ENCODE measurements around the gene CPLX1.
"Not testable (repeated sequence)": the region's sequence is repeated elsewhere in the genome, so short reads cannot be mapped to it uniquely, and the experiment has no call there.

The CPLX1 gene

DNA sequence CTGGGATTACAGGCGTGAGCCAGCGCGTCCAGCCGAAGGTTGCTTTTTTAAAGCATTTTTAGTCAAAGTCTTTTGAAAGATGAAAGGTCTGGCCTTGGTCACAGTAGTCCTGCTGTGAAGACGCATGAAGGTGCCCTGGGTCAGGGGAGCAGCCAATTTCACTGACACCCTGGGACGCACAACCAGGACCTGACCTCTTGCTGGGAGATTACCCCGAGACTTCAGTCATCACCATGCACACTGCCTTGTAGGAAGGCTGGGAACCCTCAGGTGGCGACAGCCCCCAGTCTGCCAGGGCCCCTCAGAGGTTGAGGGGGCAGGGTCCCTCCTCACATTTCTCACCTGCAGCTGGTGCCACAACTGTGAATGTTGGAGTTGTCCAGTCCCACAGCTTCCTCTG is 53.2 kb downstream of the CPLX1 start:
- no peak for DNase-seq

DNA sequence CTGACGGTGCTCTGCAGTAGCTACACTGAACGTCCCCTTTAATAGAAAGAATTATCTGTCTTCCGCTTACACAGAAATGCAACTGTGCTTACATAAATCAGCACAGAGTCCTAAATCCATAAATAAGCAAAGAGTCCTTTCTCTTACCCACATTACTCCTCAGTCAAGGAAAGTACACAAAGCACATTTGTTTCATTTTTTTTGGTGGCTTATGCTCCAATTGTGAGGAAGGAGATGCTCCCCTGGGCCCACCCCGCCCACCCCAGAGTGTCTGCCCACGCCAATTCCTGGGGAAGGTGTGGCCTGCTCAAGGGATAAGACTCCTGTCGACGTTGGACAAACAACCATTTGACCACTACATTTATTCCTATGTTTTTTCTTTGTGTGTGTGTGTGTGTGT is 53.8 kb downstream of the CPLX1 start:
- no peak for DNase-seq

DNA sequence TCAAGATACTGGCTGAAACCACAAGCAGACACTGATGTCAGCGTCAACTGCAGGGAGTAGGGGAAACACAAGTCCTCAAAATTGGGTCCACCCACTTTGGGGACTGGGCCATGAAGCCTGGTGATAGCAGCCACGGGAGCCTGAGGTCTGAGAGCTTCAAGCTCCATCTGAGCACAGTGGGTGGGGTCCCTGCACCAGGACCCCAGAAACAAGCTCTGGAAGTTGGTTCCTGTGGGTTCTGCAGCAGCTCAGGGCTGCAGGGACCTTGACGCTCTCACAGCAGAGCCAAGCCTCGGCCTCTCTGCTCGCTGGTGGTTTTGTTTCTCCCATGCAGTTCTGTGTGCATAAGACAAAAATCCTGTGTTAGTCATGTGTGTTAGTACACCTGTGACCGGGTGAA is 54.5 kb downstream of the CPLX1 start:
- DNase-seq, result no peak

DNA sequence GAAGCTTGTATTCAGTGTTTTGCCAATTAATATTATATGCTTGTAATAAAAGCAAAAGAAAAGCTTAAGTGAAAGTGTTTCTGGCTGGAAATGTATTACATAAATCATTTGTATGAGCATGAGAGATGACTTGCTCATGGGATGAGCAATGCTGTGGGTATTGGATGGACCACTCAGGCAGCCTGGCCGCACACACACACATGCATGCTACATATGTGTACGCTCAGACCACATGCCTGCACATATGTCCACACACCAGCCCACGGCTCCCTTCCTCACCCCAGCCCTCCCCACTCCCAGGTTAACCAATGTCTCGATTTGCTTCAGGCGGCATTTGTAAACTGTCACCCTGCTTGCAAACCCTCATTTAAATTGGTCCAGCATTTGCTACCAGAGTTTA is 55.9 kb downstream of the CPLX1 start:
- no peak for DNase-seq

DNA sequence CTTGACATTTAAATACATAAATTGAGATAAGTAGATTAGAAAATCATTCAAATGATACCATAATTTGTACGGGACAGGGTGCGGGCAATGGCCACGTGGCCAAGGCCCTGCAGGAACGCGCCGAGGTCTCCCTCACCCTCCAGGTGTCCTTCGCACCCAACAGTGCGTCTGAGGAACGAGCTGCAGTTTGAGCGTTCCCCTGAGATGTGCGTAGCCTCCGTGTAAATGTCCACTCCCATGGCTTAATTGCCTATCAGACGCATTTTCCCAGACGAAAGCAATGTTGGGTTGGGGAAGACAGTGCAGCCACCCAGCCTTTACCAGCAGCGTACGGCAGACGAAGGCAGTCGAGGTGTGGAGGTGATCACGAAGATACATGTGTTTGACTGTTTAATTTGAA is 56.4 kb downstream of the CPLX1 start:
- DNase-seq, result no peak

DNA sequence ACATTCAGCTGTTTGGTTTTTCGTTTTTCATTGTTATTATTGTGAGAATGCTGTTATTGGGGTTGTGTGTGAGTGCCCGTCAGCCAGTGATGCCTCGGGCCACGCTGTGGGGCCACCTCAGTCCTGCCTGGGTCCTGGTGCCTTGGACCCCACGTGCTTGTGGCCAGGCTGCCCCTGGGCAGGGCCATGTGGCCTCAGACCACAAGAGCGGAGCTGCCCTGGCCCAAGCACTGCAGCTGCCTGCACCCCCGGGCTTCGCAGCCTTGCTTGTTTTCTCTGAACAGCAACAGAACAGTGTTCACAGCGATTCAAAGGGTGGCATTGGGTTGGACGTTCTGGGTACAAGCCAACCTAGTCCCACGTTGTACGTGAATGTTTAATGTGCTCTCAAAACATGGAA is 56.9 kb downstream of the CPLX1 start:
- no peak for DNase-seq

DNA sequence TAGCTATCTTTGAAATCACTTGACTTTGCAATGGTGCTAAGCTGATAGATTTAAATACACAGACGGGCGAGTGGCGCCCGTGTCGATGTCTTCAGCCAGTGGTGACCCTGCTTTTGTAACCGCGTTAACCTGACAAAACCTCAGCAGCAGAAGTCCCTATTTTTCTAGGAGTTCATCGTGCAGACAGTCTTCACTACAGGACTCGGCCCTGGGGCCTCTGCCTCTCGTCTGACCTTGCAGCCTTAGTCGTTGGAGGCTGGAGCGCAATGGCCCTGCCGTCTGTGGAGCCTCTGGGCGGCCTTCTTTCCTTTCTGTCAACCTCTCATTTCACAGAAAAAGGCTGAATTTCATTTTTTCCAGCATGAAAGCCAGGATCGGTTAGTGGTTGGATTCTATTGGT is 57.9 kb downstream of the CPLX1 start:
- DNase-seq, result no peak

DNA sequence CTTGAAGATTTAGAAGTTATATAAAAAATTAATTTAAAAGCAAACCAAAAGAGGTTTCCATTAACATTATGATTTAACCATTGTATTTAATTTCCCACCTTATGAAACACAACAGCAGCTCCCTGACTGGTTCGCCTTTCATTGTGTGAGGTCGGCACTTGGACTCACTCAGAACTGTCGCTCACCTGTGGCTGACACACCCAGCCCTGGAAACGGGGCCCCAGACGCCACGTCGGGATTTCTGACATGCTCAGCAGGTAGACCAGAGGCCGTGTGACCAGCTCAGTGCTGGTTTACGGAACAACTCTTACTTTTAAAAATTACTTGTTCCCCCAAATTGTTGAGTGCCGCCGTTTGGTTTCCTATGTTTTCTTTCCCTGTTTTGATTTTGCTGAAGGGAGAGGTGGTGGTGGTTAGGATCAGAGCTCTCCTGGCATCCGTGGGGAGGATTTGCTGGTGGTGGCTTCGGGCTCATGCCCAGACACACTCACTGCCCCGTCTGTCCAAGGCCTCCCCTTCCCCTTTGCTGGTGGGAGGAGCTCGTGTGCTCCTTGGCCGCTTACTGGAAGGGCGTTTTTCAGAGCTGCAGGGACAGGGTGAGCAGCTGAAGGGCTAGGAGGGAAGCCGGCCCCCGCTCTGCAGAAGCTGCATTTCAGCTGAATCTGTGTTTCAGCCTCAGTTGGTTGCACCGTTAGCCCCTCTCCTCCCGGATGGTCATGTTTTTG is 59.2 kb downstream of the CPLX1 start:
- no peak for DNase-seq

DNA sequence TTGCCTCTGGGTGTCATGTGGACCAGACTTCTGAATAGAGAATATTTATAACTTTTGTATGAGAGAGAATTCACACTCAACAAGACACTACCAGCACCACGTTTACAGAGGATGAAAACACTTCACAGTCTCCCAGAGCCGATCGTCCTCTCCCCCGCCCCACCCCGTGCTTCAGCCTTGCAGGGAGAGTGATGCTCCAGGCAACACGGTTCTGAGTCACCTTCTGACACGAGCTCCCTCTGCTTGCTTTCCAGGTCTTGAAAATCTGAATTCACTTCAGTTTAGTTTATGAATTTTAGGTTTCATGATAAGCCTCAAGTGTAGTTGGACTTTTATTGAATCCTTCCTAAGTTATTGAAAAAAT is 59.8 kb downstream of the CPLX1 start:
- no peak for DNase-seq

DNA sequence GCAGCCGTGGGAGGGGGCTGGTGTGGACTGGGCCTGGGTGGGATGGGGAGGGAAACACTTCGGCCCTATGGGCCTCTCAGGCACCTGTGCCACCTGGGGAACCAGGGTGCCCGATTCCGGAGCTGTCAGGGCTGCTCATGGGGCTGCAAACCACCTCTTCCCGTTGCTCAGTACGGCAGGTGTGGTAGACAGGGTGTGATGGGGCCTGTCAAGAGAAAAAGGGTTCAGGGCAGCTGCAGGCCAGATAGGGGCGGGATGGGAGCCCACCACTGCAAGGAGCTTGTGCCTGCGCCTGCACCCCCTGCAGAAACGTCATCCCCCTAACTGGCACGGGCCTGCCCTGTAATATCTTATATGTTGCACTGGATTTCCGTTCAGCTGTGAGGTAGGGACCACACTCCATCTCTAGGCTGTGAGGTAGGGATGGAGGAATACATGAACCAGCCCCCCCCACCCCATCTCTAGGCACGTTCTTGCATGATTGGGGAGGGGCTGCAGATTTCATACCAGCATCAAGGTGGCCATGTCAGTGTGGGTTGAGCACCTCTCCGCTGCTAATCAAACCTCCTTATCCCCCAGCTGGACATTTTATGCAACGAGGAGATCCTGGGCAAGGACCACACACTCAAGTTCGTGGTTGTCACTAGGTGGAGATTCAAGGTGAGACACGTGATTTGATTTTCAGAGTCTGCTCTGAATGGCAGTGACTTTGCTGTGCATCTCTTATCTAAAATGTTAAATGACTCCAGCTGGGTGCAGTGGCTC is 61.3 kb downstream of the CPLX1 start:
- DNase-seq, result no peak

DNA sequence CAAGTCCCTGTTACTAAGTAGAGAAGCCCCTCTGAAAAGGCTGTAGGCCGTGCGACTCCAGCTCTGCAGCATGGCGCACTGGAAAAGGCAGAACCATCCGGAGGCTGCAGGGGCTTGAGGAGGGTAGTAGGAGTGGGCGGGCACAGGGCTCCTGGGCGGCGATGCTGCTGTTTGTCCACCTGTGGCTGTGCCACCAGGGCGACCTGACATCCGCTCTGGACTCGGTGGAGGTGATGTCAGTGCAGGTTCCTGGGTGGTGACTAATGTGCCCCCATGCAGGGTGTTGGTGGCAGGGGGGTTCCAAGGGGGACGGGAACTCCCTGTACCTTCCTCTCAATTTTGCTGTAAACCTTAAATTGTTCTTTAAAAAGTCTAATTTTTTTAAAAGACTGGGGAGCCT is 62.0 kb downstream of the CPLX1 start:
- DNase-seq, result no peak

DNA sequence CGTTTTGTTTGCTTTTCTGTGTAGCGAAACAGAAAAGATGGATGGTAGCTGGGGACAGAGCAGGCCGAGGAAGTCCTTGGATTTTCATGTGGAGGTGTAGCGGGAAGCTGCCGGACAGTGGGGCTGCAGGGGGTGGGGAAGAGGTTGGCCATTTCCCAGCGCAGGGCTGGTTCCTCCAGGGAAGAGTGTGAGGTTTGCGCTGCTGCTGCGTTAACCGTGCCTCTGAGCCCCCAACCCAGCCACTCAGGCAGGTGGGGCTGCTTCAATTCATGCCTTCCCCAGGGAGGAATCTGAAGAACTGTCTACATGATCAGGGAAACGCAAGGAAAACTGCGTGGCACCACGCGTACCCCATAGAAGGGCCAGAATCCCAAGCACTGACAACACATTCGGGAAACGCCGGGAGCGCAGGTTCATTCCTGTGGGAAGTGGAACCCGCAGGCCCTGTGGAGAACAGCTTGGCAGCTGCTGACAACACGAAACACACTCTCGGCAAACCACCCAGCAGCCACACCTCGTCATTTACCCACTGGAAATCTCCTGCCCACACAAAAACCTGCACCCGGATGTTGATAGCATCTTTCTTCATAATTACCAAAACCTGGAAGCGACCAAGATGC is 62.6 kb downstream of the CPLX1 start:
- no peak for DNase-seq

DNA sequence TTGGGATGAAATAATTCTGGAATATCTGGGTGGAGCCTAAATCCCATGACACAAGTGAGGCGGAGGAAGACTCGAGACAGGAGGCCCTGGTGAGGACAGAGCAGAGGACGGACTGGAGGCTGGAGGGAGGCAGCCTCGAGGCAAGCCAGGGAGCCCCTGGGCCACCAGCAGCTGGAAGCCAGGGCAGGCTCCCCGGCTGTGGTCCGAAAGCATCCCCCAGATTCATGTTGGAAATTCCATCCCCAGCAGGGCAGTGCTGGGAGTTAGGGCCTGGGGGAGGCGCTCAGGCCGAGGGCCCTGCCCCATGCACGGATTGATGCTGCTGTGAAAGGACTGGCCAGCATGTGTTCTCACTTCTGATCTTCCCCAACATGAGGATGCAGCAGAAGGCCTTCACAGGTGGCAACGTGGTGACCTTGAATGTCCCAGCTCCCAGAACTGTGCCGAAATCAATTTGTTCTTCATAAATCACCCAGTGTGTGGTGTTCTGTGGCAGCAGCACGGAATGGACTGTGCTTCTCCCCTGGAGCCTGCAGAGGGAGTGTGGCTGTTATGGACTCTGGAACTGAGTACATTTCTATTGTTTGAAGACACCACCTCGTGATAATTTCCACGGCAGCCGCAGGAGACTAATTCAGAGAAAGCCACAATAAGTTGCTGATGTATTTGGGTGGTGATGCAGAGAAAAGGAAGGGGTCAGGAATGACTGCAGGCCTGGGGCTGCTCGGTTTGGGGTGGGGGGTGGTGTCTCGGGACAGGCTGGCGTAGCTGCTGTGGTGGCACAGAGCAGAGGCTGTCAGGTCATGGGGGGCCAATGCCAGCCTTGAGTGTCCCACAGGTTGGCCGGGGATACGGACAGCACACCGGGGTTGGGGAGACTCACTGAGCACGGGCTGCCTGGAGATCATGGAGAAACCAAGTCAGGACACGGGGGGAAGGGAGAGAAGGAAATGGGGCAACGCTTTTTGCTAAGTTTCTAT is 63.4 kb downstream of the CPLX1 start:
- no peak for DNase-seq

DNA sequence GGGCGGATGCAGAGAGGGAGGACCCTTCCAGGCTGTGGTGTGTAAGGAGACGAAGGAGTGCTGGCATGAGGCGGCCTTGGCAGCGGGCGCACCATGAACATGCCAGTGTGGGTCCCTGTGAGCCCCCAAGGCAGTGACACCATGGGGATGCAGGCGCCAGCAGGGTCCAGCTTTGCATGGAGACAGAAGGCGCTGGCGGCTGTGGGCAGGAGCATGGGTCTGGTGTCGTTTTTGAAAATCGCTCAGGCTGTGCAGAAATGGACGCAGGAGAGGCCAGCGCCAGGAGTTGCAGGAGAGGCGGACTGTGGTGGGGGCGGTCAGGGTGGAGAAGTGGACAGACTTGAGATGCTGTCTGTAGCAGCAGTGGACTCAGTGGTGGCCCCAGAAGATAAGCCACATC is 64.2 kb downstream of the CPLX1 start:
- no peak for DNase-seq

DNA sequence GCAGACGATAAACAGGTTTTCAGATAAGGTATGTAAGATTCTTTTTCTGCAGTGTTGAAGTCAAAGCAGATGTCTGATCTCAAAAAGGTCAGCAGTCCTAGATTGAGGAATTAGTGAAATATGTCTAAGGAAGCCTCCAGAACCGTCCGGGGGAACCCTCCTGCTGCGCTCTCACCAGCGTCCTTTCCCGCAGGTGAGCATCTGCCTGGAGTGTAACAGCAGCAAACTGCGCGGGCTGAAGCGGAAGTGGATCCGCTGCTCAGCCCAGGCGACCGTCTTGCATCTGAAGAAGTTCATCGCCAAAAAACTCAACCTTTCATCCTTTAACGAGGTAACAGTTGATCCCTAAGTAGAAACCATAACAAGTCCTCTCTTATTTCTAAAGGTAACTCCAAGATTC is 64.8 kb downstream of the CPLX1 start:
- DNase-seq, result no peak

DNA sequence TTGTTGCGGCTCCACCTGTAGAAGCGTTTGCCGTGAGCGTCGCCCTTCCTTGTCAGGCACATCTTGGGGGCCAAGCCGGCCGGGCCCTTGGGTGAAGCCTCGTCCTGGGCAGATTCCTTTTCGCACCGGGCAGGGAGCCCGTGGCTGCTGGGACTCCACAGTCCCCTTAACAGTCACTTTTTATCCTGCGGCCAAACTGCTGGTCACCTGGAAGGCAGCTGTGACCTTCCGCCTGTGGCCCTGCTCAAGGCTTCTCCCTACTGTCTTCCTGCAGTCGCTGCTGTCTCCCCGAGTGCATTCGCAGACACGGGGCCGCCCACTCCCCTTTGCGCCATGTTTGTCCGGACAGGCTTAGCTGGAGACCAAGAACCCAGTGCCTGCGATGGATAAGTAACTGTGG is 65.3 kb downstream of the CPLX1 start:
- DNase-seq, result no peak

DNA sequence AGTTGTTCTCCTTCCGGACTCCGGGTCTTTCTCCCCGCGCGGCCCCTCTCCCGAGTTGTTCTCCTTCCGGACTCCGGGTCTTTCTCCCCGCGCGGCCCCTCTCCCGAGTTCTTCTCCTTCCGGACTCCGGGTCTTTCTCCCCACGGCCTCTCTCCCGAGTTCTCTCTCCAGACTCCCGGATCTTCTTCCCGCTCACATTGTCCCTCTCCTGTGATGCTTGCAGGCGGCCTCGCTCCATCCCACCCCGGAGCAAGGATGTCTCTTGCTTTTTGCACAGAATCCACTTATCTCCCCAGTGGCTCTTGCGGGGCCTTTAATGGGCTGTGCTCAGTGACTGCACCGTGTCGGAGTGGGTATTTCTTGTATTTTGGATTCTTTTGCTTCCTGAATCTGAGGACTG is 66.1 kb downstream of the CPLX1 start:
- not testable (repeated sequence) for DNase-seq

DNA sequence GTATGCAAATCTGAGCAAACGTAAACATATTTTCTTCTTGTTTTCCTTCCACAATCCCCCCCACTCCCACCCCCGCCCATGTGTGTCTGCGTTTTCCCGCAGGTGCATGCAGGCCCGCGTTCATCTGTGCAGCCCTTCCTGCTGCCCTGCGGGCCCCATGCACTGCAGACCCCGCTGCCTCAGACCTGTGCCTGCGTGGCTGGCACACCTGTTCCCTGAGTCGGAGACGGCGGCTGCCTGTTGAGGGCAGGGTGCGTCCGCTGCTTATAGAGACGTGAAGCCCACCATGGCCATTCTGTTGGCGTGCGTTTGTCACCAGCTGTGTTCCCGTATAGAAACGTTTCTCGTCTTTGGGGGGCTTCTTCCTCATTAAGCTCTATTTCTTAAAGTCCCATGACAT is 68.8 kb downstream of the CPLX1 start:
- DNase-seq, result no peak

DNA sequence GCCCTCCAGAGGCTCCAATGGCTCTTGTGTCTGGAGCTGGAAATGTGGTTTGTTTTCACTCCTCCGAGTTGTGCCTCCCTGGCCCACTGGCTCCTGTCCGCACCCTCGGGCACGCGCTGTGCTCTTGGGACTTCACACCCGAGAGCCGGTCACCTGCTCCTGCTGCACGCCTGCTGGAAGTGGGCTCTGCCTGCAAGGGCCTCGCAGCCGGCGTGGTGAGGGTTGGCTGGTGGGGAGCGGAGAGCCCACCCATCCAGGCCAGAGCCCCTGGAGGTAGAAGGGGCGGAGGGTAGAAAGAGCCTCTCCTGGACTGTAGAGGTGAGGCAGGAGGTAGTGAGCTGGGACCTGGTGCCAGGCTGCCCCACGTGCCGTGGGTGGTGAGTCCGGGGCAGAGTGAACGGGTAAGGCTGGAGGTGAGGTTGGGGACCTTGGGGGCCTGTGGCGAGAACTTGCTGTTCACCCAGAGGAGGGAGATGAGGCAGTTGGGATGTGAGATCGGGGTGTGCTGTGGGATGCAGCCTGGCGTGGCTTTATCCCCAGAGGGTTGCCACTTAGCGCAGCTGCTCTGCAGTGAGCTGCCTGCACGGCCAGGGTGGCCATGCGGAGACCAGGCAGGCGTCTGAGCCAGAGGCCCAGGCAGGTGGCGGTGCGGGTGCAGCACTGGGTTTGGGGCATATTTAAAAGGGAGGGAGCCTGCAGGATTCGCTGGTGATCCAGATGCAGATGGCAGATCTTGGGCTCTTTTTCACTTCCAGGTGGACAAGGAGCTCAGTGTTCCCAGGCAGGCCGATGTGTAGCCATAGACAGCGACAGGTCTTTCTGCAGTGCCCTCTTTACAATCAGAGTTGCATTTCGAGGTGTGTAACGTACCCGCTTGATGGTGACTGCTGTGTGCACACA is 71.5 kb downstream of the CPLX1 start:
- no peak for DNase-seq

DNA sequence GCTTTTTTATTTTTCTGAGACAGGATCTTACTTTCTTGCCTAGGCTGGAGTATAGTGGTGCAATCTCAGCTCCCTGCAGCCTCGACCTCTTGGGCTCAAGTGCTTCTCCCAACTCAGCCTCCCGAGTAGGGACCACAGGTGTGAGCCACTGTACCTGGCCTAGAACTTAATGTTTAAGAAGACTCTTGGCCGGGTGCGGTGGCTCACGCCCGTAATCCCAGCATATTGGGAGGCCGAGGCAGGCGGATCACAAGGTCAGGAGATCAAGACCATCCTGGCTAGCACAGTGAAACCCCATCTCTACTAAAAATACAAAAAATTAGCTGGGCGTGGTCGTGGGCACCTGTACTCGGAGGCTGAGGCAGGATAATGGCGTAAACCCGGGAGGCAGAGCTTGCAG is 72.7 kb downstream of the CPLX1 start:
- DNase-seq, result not testable (repeated sequence)

DNA sequence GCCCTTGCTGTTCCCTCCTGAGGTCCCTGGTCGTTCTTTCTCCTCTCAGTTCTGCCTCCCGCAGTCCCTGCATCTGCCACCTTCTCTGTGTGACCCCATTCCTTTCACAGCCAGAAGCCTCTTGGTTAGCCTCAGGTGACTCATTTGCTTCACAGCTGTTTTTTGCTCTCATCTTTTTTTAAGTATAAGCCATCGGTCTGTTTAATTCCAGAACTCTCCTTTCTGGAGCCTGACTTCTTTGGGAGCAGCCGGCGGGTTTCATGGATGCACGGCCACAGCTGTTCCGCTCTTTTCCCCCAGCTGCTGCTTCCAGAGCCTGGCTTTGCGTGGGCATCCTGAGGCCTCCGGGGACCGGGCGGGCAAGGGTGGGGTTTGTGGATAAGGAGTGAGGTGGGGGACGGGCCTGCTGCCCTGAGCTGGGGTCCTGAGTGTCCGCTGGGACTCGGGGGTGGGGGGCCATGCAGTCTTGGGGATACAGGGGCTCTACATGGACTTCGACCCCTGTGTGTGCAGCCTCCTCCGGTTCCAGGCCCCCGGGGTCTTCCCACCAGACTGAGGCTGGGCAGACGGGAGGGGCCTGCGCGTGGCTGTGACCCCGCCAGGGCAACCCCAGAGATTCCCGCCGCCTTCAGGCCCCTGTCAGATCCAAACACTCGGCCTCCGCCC is 73.6 kb downstream of the CPLX1 start:
- no peak for DNase-seq

DNA sequence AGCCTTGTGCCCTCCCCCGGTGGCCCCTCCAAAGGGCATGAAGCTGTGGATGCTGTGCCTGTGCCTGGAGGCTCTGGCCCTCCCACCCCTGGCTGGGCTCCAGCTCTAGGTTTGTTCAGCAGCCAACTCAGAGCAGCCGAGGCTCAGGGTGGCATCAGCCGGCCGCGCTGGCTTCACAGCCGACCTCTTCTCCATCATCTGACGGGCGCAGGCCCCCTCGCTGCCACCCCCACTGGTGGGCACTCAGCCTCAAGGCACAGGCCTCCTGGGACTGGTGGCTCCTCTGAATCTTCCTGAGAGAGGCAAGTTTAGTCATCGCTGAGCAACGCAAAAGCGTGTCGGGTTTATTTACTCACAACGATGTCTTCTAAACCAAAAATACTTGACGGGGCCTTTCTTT is 74.3 kb downstream of the CPLX1 start:
- DNase-seq, result no peak

Data from CD4-positive, alpha-beta T cell treated with Interleukin-12 subunit alpha and Interleukin-12 subunit beta, for 1 hour (primary cell).